CD4-positive, CD25-positive, alpha-beta regulatory T cell (primary cell): Measurements from ENCODE around the gene C2orf69. TPM values are rescaled to one million over a fixed set of nuclear protein-coding genes. Genes with fewer than 3 reads are reported as not detected.

Experiments
- ATAC-seq, 2 donors: fragments of 150-1000 bp; cut with Tn5 transposase; one replicate each; pipeline ENCODE4 v1.10.0; 2021; ENCODE audit warnings: low read depth in 2 of 2, moderate number of reproducible peaks in 2 of 2, moderate library complexity in 1 of 2
- DNase-seq, 3 donors: peaks; one replicate each; pipeline versions ENCODE4 v3.0.0 to v3.0.0-alpha.2; 2012 to 2022; ENCODE audit warnings: mixed read lengths in 1 of 3
- H3K27ac ChIP-seq: one replicate; pipeline ENCODE4 v1.7.0; 2013; ENCODE audit warnings: mild to moderate bottlenecking, low read length; ENCODE audit not compliant: insufficient read depth, poor library complexity, severe bottlenecking
- H3K27me3 ChIP-seq: one replicate; pipeline ENCODE4 v1.7.0; 2013; ENCODE audit warnings: low read length; ENCODE audit not compliant: control insufficient read depth, insufficient read depth
- H3K36me3 ChIP-seq: one replicate; pipeline ENCODE4 v1.7.0; 2013; ENCODE audit warnings: mild to moderate bottlenecking, low read length, moderate library complexity; ENCODE audit not compliant: control insufficient read depth, insufficient read depth
- H3K4me1 ChIP-seq: 2 replicates; pipeline ENCODE4 v1.7.0; 2013; ENCODE audit warnings: mild to moderate bottlenecking, low read length; ENCODE audit not compliant: insufficient read depth, control insufficient read depth, poor library complexity, severe bottlenecking
- H3K4me3 ChIP-seq: one replicate; pipeline ENCODE4 v1.7.0; 2013; ENCODE audit warnings: low read depth, mild to moderate bottlenecking, low read length, moderate library complexity
- H3K9me3 ChIP-seq, 2 experiments: 1 replicate in 1 of 2; 2 replicates in 1 of 2; pipeline ENCODE4 v1.7.0; 2013; ENCODE audit warnings: low read length in 2 of 2, mild to moderate bottlenecking in 1 of 2, moderate library complexity in 1 of 2; ENCODE audit not compliant: control insufficient read depth in 2 of 2
- H3K27ac Mint-ChIP-seq, 3 donors: one replicate each; pipeline ENCODE4 v1.8.0; 2020 to 2022; ENCODE audit warnings: mild to moderate bottlenecking in 3 of 3, mixed read lengths in 3 of 3, moderate library complexity in 2 of 3
- H3K27me3 Mint-ChIP-seq: one replicate; pipeline ENCODE4 v1.8.0; 2022; ENCODE audit warnings: mild to moderate bottlenecking, mixed read lengths
- H3K36me3 Mint-ChIP-seq: one replicate; pipeline ENCODE4 v1.8.0; 2020; ENCODE audit warnings: mixed read lengths
- H3K4me1 Mint-ChIP-seq, 4 donors: one replicate each; pipeline ENCODE4 v1.8.0; 2020 to 2022; ENCODE audit warnings: mixed read lengths in 4 of 4, mild to moderate bottlenecking in 1 of 4
- H3K4me3 Mint-ChIP-seq, 4 donors: one replicate each; pipeline ENCODE4 v1.8.0; 2020 to 2022; ENCODE audit warnings: mild to moderate bottlenecking in 4 of 4, mixed read lengths in 4 of 4, moderate library complexity in 3 of 4
- H3K9me3 Mint-ChIP-seq, 7 donors: one replicate each; pipeline ENCODE4 v1.8.0; 2020 to 2022; ENCODE audit warnings: mixed read lengths in 7 of 7, mild to moderate bottlenecking in 3 of 7, moderate library complexity in 2 of 7
- polyA plus RNA-seq, 4 donors: library from polyadenylated mRNA; unstranded; fragments of 300-500 nt; fragmentation: Illumina TruSeq; gene quantifications; one replicate each; pipeline ENCODE4 v1.2.3, GENCODE V29; 2021
- total RNA-seq: library from RNA; stranded (reverse); gene quantifications from one replicate; pipeline ENCODE4 v1.2.3, GENCODE V29; 2022

C2orf69 gene
- total and polyA plus RNA-seq, 5 donors from 2014 or later = 12.4 to 17.2 (median 15.5) TPM

DNA sequence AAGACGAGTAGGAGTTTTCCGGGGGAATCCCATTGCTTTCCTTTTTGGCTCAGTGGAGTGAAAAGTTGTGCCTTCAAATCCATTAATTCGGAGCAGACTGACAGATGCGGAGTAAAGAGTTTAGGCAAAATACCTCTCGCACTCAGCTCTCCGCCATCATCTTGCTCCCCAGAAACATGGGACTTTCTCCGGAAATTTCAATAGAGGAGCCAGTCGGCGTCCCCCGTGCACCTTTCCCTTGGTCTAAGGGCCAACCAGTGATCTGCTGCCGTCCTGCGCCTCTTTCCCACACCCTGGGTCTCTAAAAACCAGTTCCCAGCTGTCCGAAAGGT is 43.9 kb downstream of the C2orf69 start:
- Histone ChIP-seq H3K36me3 (peaks cover 18% of the 10 kb centered on the region), H3K4me1 (peaks cover 38% of the 10 kb centered on the region), H3K27me3 (no peaks in the 10 kb centered on the region), H3K4me3 (peak overlapping the region; percentile 99), H3K27ac (peak overlapping the region; percentile 77), H3K9me3 (no peaks in the 10 kb centered on the region)
- DNase-seq = no peak
- ATAC-seq = peak in 1 of 2 donors; percentile 9
- Mint-ChIP-seq H3K36me3 (peaks cover 5% of the 10 kb centered on the region), H3K27me3 (no peaks in the 10 kb centered on the region), H3K27ac (peak overlapping the region; percentile 95 to 99 (median 96)), H3K9me3 (no peaks in the 10 kb centered on the region), H3K4me1 (peaks cover 38 to 78% (median 55%) of the 10 kb centered on the region in 4 donors), H3K4me3 (peak overlapping the region; percentile 97 to 99 (median 98))

DNA sequence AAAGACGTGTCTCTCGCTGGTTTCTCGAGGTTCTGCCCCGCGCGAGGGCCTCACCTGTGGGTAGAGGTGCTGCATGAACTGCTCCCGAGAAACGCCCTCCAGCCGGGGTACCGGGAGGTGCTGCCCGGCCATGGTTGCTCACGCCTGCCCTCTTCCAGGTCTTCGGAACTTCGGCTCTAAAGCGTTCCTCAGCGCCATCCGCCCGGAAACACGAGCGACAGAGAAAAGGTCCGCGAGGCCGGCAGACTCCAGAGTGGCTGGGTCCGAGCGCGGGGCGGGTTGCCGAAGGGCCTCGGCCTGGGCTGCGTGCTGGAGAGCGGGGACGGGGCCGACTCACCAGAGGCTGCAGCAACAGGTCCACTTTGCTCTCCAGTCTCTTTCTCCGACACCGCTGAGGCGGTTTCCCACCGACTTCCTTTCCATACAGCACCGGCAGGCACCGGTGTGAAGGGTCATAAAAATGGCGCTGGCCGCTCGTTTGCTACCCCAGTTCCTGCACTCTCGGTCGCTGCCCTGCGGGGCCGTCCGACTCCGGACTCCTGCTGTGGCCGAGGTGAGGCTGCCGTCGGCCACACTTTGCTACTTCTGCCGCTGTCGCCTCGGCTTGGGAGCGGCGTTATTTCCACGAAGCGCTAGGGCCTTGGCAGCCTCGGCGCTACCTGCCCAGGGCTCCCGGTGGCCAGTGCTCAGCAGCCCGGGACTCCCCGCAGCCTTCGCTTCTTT is 44.4 kb downstream of the C2orf69 start, which contains the start of the genes MAIP1 and TYW5:
Gene MAIP1 (plus strand): TSS at position 244 of the 723 bp plus-strand sequence. CDS start 217 bp downstream, at position 461.
Gene TYW5 (minus strand): TSS at position 153 of the 723 bp plus-strand sequence. CDS start 21 bp downstream, at position 132.
- H3K9me3 ChIP-seq = no peaks in the 10 kb centered on the region
- H3K27me3 ChIP-seq = no peaks in the 10 kb centered on the region
- peak; percentile 63 to 87 (median 82) for DNase-seq
- Mint-ChIP-seq H3K36me3 (peaks cover 5% of the 10 kb centered on the region), H3K27ac (peak within 1 kb of the TSS; percentile 95 to 99 (median 96)), H3K27me3 (no peaks in the 10 kb centered on the region), H3K4me3 (peak within 1 kb of the TSS; percentile 97 to 99 (median 98)), H3K9me3 (no peaks in the 10 kb centered on the region), H3K4me1 (peaks cover 38 to 74% (median 52%) of the 10 kb centered on the region in 4 donors)
- H3K4me3 ChIP-seq = peak within 1 kb of the TSS; percentile 99
- H3K4me1 ChIP-seq = peaks cover 38% of the 10 kb centered on the region
- peaks cover 19% of the 10 kb centered on the region for H3K36me3 ChIP-seq
- peak within 1 kb of the TSS; percentile 77 for H3K27ac ChIP-seq
- ATAC-seq = peak; percentile 87 to 89

DNA sequence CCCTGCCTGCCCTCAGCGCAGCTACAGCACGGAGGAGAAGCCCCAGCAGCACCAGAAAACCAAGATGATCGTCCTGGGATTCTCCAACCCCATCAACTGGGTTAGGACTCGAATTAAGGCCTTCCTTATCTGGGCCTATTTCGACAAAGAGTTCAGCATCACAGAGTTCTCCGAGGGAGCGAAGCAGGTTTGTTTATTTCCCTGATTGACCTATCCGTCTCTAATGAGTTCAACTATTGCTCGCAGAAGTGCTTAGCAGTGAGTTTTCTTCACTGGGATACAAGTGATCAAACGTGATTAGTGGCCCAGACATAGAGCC is 44.9 kb downstream of the C2orf69 start:
- Histone ChIP-seq H3K27ac (peak overlapping the region; percentile 77), H3K27me3 (no peaks in the 10 kb centered on the region), H3K9me3 (no peaks in the 10 kb centered on the region), H3K36me3 (peaks cover 23% of the 10 kb centered on the region), H3K4me3 (peak overlapping the region; percentile 99), H3K4me1 (peaks cover 38% of the 10 kb centered on the region)
- Mint-ChIP-seq H3K27ac (peak overlapping the region; percentile 95 to 99 (median 96)), H3K9me3 (no peaks in the 10 kb centered on the region), H3K4me3 (peak overlapping the region; percentile 97 to 99 (median 98)), H3K27me3 (no peaks in the 10 kb centered on the region), H3K4me1 (peaks cover 37 to 71% (median 49%) of the 10 kb centered on the region in 4 donors), H3K36me3 (peaks cover 11% of the 10 kb centered on the region)
- no peak for DNase-seq
- ATAC-seq = no peak

DNA sequence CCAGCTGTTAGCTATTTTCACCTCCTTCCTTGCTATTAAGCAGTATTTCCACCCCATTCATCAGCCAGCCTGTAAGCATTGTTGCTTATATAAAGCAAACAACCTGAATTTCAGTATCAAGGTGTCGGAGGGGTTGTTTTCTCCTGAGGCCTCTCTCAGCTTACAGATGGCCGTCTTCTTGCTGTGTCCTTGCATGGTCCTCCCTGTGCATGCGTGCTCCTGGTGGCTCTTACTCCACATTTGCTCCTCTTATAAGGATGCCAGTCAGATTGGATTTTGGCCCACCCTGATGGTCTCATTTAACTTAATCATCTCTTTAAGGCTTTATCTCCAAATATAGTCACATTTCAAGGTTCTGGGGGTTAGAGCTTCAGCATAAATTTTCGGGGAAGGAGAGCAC is 46.9 kb downstream of the C2orf69 start:
- H3K9me3 Mint-ChIP-seq = no peaks in the 10 kb centered on the region
- DNase-seq = no peak
- no peak overlapping the region for H3K27ac ChIP-seq
- no peak overlapping the region for H3K27ac Mint-ChIP-seq
- ATAC-seq = no peak
- no peaks in the 10 kb centered on the region for H3K27me3 ChIP-seq
- H3K4me1 ChIP-seq = peaks cover 38% of the 10 kb centered on the region
- H3K4me3 ChIP-seq = no peak overlapping the region
- H3K36me3 ChIP-seq = peaks cover 43% of the 10 kb centered on the region
- H3K4me1 Mint-ChIP-seq = peaks cover 28 to 57% (median 42%) of the 10 kb centered on the region in 4 donors
- H3K9me3 ChIP-seq = no peaks in the 10 kb centered on the region
- peaks cover 23% of the 10 kb centered on the region for H3K36me3 Mint-ChIP-seq
- peak overlapping the region; percentile 11 to 99 (median 24) for H3K4me3 Mint-ChIP-seq
- H3K27me3 Mint-ChIP-seq = no peaks in the 10 kb centered on the region

DNA sequence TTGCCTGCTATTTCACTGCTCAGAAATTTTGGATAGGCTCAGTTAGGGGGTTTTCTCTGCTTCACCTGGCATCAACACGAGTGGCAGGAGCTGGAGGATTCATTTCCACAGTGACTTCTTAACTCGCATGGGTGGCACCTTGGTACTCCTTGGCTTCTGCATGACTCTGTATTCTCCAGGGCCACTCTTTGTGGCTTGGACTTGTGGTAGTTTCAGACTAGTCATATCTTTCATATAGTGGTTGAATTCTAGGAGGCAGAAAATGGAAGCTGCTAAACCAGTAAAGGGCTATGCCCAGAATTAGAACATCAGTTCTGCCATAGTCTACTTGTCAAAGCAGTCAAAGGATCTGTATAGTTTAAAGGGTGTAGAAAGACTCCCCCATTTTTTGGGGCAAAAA is 51.1 kb downstream of the C2orf69 start:
- no peak for ATAC-seq
- Mint-ChIP-seq H3K27ac (no peak overlapping the region), H3K4me3 (no peak overlapping the region), H3K36me3 (peaks cover 37% of the 10 kb centered on the region), H3K9me3 (no peaks in the 10 kb centered on the region), H3K4me1 (peaks cover 15 to 17% (median 16%) of the 10 kb centered on the region in 4 donors), H3K27me3 (no peaks in the 10 kb centered on the region)
- H3K36me3 ChIP-seq = peaks cover 72% of the 10 kb centered on the region
- no peak overlapping the region for H3K27ac ChIP-seq
- H3K27me3 ChIP-seq = no peaks in the 10 kb centered on the region
- peaks cover 5% of the 10 kb centered on the region for H3K4me1 ChIP-seq
- no peaks in the 10 kb centered on the region for H3K9me3 ChIP-seq
- no peak overlapping the region for H3K4me3 ChIP-seq
- DNase-seq = no peak

DNA sequence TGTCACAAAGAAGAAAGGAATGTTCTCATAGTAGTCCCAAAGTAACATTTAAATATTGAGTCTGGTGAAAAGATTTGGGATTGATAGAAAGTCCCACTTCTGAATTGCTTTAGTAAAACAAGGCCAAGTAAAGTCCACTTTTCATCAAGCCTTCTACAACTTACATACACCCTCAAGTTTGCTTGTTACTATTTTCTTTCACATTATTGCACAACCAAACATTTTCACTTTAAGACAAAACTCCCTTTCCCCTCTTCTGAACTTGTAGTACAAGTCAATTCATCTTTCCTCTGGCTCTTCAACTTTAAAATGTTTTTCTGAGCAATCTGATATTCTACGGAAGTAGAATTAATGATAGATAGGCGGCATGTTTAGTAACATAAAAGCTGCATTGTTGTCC is 55.3 kb downstream of the C2orf69 start:
- Mint-ChIP-seq H3K27ac (no peak overlapping the region), H3K9me3 (no peaks in the 10 kb centered on the region), H3K36me3 (peaks cover 36% of the 10 kb centered on the region), H3K4me3 (no peak overlapping the region), H3K4me1 (peaks cover 0 to 15% (median 4%) of the 10 kb centered on the region in 4 donors), H3K27me3 (no peaks in the 10 kb centered on the region)
- no peaks in the 10 kb centered on the region for H3K27me3 ChIP-seq
- no peak overlapping the region for H3K4me3 ChIP-seq
- DNase-seq (no peak), ATAC-seq (no peak)
- H3K36me3 ChIP-seq = peaks cover 45% of the 10 kb centered on the region
- H3K27ac ChIP-seq = no peak overlapping the region
- no peaks in the 10 kb centered on the region for H3K4me1 ChIP-seq
- no peaks in the 10 kb centered on the region for H3K9me3 ChIP-seq

DNA sequence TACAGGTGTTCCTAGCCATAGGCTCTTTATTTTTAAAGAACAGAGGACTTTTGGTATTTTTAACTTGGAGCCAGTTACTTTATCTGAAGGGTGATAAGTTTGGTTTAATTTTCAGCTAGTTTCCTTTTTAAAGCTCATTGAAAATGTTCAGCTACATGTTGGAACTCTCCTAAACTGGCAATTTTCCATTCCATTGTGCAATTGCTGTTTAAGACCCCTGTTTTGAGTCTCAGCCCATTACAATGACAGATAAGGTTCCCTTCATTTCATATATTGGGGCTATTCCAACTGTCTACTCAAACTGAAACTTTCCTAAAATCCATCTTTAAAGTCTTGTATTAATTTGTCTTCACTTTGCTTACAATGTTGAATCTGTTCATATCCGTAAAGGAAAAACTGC is 55.9 kb downstream of the C2orf69 start:
- Histone ChIP-seq H3K27ac (no peak overlapping the region), H3K4me3 (no peak overlapping the region), H3K4me1 (no peaks in the 10 kb centered on the region), H3K27me3 (no peaks in the 10 kb centered on the region), H3K36me3 (peaks cover 39% of the 10 kb centered on the region), H3K9me3 (no peaks in the 10 kb centered on the region)
- no peaks in the 10 kb centered on the region for H3K27me3 Mint-ChIP-seq
- H3K27ac Mint-ChIP-seq = no peak overlapping the region
- no peak overlapping the region for H3K4me3 Mint-ChIP-seq
- peaks cover 0 to 11% (median 3%) of the 10 kb centered on the region in 4 donors for H3K4me1 Mint-ChIP-seq
- DNase-seq (no peak), ATAC-seq (no peak)
- no peaks in the 10 kb centered on the region for H3K9me3 Mint-ChIP-seq
- peaks cover 31% of the 10 kb centered on the region for H3K36me3 Mint-ChIP-seq

DNA sequence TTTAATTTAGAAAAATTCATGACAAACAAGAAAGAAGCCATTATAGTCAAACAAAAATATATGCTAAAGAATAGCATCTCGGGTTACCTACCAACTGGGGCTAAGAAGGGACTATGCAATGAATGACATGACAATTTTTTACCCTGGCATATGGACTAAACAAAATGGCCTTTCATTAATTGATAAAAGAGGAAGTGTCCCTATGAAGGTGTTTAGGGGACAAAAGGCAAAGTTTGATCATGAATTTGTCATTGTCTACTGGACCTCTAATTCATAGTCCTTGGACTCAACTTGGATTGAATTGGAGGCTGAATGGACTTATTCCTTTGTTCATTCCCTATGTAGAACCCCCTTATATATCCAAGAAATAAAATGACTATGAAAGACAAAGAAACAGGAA is 57.0 kb downstream of the C2orf69 start:
- Mint-ChIP-seq H3K4me3 (no peak overlapping the region), H3K27ac (no peak overlapping the region), H3K27me3 (no peaks in the 10 kb centered on the region), H3K4me1 (peaks cover 0 to 11% (median 0%) of the 10 kb centered on the region in 4 donors), H3K36me3 (peaks cover 30% of the 10 kb centered on the region), H3K9me3 (no peaks in the 10 kb centered on the region)
- no peak for DNase-seq
- H3K4me3 ChIP-seq = no peak overlapping the region
- ATAC-seq = no peak
- H3K9me3 ChIP-seq = no peaks in the 10 kb centered on the region
- peaks cover 28% of the 10 kb centered on the region for H3K36me3 ChIP-seq
- H3K27me3 ChIP-seq = no peaks in the 10 kb centered on the region
- H3K27ac ChIP-seq = no peak overlapping the region
- no peaks in the 10 kb centered on the region for H3K4me1 ChIP-seq
